GM18517 (cell line): Measurements from ENCODE around the gene ONECUT3.

Source experiments
- ATAC-seq: cut with Tn5 transposase; IDR thresholded peaks from one replicate; pipeline ENCODE4 v1.9.1; 2021; ENCODE audit warnings: mild to moderate bottlenecking, moderate library complexity; ENCODE audit not compliant: unreplicated experiment

The ONECUT3 gene

GRCh38 chr19:1813192-1814182, 60.2 kb downstream of the ONECUT3 start:
- no peak for ATAC-seq

GRCh38 chr19:1814391-1814790, 61.1 kb downstream of the ONECUT3 start:
- no peak for ATAC-seq

GRCh38 chr19:1814833-1815604, 61.7 kb downstream of the ONECUT3 start:
- ATAC-seq, result no peak

- no peak for ATAC-seq
These were observed 62.6 kb downstream of the ONECUT3 start for GRCh38 chr19:1815605-1816529.

- ATAC-seq, result no peak
These were observed 63.4 kb downstream of the ONECUT3 start for GRCh38 chr19:1816530-1817298.

GRCh38 chr19:1817553-1818179, 64.4 kb downstream of the ONECUT3 start:
- no peak for ATAC-seq

GRCh38 chr19:1818549-1819195, 65.4 kb downstream of the ONECUT3 start:
- ATAC-seq, result no peak

GRCh38 chr19:1819341-1820255, 66.3 kb downstream of the ONECUT3 start:
- no peak for ATAC-seq

GRCh38 chr19:1822210-1822609, 68.9 kb downstream of the ONECUT3 start:
- no peak for ATAC-seq

GRCh38 chr19:1823020-1823419, 69.7 kb downstream of the ONECUT3 start:
- ATAC-seq, result no peak

- no peak for ATAC-seq
These were observed 70.4 kb downstream of the ONECUT3 start for GRCh38 chr19:1823539-1824251.

GRCh38 chr19:1824252-1824622, 70.9 kb downstream of the ONECUT3 start:
- no peak for ATAC-seq

GRCh38 chr19:1825909-1826556, 72.7 kb downstream of the ONECUT3 start:
- ATAC-seq, result no peak

- ATAC-seq, result no peak
These were observed 73.5 kb downstream of the ONECUT3 start for GRCh38 chr19:1826557-1827521.

- ATAC-seq, result no peak
These were observed 74.4 kb downstream of the ONECUT3 start for GRCh38 chr19:1827566-1828278.
